ENCODE data around the gene RELN.
"Not testable (repeated sequence)": the region's sequence is repeated elsewhere in the genome, so short reads cannot be mapped to it uniquely, and the experiment has no call there.

The RELN gene

GRCh38 chr7:103787041-103787440, 202.4 kb downstream of the RELN start:
- not testable (repeated sequence) for DNase-seq (ENCODE audit: low spot score)

GRCh38 chr7:103784646-103785286, 204.7 kb downstream of the RELN start:
- DNase-seq (ENCODE audit: low spot score), result no peak

GRCh38 chr7:103781409-103781808, 208.0 kb downstream of the RELN start:
- no peak for DNase-seq (ENCODE audit: low spot score)

GRCh38 chr7:103780561-103780960, 208.9 kb downstream of the RELN start:
- not testable (repeated sequence) for DNase-seq (ENCODE audit: low spot score)

- DNase-seq (ENCODE audit: low spot score), result no peak
Measured at GRCh38 chr7:103777440-103777839, 212.0 kb downstream of the RELN start.

GRCh38 chr7:103773726-103774125, 215.7 kb downstream of the RELN start:
- no peak for DNase-seq (ENCODE audit: low spot score)

GRCh38 chr7:103772171-103772773, 217.2 kb downstream of the RELN start:
- no peak for DNase-seq (ENCODE audit: low spot score)

- DNase-seq (ENCODE audit: low spot score), result no peak
Measured at GRCh38 chr7:103771294-103771693, 218.2 kb downstream of the RELN start.

- DNase-seq (ENCODE audit: low spot score), result no peak
Measured at GRCh38 chr7:103766660-103767059, 222.8 kb downstream of the RELN start.

- DNase-seq (ENCODE audit: low spot score), result no peak
Measured at GRCh38 chr7:103765901-103766300, 223.6 kb downstream of the RELN start.

GRCh38 chr7:103764901-103765300, 224.6 kb downstream of the RELN start:
- DNase-seq (ENCODE audit: low spot score), result no peak

GRCh38 chr7:103762877-103763276, 226.6 kb downstream of the RELN start:
- DNase-seq (ENCODE audit: low spot score), result no peak

GRCh38 chr7:103762065-103762760, 227.2 kb downstream of the RELN start:
- no peak for DNase-seq (ENCODE audit: low spot score)

- peak; percentile 30 for DNase-seq (ENCODE audit: low spot score)
Measured at GRCh38 chr7:103752995-103753394, 236.5 kb downstream of the RELN start.

GRCh38 chr7:103751311-103751880, 238.1 kb downstream of the RELN start:
- no peak for DNase-seq (ENCODE audit: low spot score)

- no peak for DNase-seq (ENCODE audit: low spot score)
Measured at GRCh38 chr7:103748680-103749079, 240.8 kb downstream of the RELN start.

- DNase-seq (ENCODE audit: low spot score), result peak; percentile 15
Measured at GRCh38 chr7:103735377-103735776, 254.1 kb downstream of the RELN start.

- DNase-seq (ENCODE audit: low spot score), result no peak
Measured at GRCh38 chr7:103731169-103731568, 258.3 kb downstream of the RELN start.

GRCh38 chr7:103729026-103729425, 260.4 kb downstream of the RELN start:
- DNase-seq (ENCODE audit: low spot score), result no peak

GRCh38 chr7:103727982-103728610, 261.4 kb downstream of the RELN start:
- DNase-seq (ENCODE audit: low spot score), result no peak

- DNase-seq (ENCODE audit: low spot score), result no peak
Measured at GRCh38 chr7:103719070-103719469, 270.4 kb downstream of the RELN start.

GRCh38 chr7:103718482-103719061, 270.9 kb downstream of the RELN start:
- peak; percentile 45 for DNase-seq (ENCODE audit: low spot score)

Measured in RKO (cell line).